Activated CD8-positive, alpha-beta memory T cell treated with anti-CD3 and anti-CD28 coated beads for 24 hours (primary cell): ENCODE measurements around the gene TRPM2.
"Not testable (repeated sequence)": the region's sequence is repeated elsewhere in the genome, so short reads cannot be mapped to it uniquely, and the experiment has no call there.

Experiments used
- DNase-seq: peaks from one replicate; pipeline ENCODE4 v3.0.0-alpha.2; 2020

The TRPM2 gene

GRCh38 chr21:44416193-44416592 is 62.8 kb downstream of the TRPM2 start:
- no peak for DNase-seq

- DNase-seq, result not testable (repeated sequence)
Observed at GRCh38 chr21:44417621-44418107, 64.2 kb downstream of the TRPM2 start.

GRCh38 chr21:44418108-44418875 is 64.9 kb downstream of the TRPM2 start:
- DNase-seq, result no peak

- DNase-seq, result no peak
Observed at GRCh38 chr21:44418876-44419230, 65.4 kb downstream of the TRPM2 start.

GRCh38 chr21:44419679-44420078 is 66.3 kb downstream of the TRPM2 start:
- no peak for DNase-seq

GRCh38 chr21:44420416-44421205 is 67.2 kb downstream of the TRPM2 start:
- no peak for DNase-seq

- no peak for DNase-seq
Observed at GRCh38 chr21:44421901-44422840, 68.8 kb downstream of the TRPM2 start.

- DNase-seq, result no peak
Observed at GRCh38 chr21:44423312-44423821, 69.9 kb downstream of the TRPM2 start.

GRCh38 chr21:44423941-44424607 is 70.7 kb downstream of the TRPM2 start:
- DNase-seq, result no peak

- no peak for DNase-seq
Observed at GRCh38 chr21:44424608-44425306, 71.3 kb downstream of the TRPM2 start.

- no peak for DNase-seq
Observed at GRCh38 chr21:44425307-44425894, 72.0 kb downstream of the TRPM2 start.

- DNase-seq, result no peak
Observed at GRCh38 chr21:44425895-44426662, 72.7 kb downstream of the TRPM2 start.

GRCh38 chr21:44426663-44427191 is 73.3 kb downstream of the TRPM2 start:
- no peak for DNase-seq

GRCh38 chr21:44427241-44428120 is 74.1 kb downstream of the TRPM2 start:
- no peak for DNase-seq

GRCh38 chr21:44428281-44428960 is 75.0 kb downstream of the TRPM2 start:
- peak; percentile 71 for DNase-seq

GRCh38 chr21:44429894-44430293 is 76.5 kb downstream of the TRPM2 start:
- DNase-seq, result no peak

GRCh38 chr21:44431300-44431699 is 77.9 kb downstream of the TRPM2 start:
- DNase-seq, result no peak
